Naive thymus-derived CD8-positive, alpha-beta T cell (primary cell): ENCODE measurements around the gene MGAT4C. TPM values are rescaled to one million over a fixed set of nuclear protein-coding genes. Genes with fewer than 3 reads are reported as not detected.

ENCODE experiments used
- ATAC-seq, 2 donors: fragments of 150-1000 bp; cut with Tn5 transposase in 1 of 2; sonication (Bioruptor Pico), chemical (Tn5 transposase) in 1 of 2; 1 replicate in 1 of 2; 2 replicates in 1 of 2; pipeline ENCODE4 v1.10.0; 2021; ENCODE audit warnings: mild to moderate bottlenecking in 2 of 2, moderate library complexity in 2 of 2
- POLR2A ChIA-PET: fragments of 350-600 bp; sonication (Branson Sonifier 250); formaldehyde crosslinking; loops from one replicate; lab custom pipeline; 2021; ENCODE audit warnings: antibody characterized with exemption; lab: Charles Lee
- DNase-seq, 10 donors: peaks; one replicate each; pipeline versions ENCODE4 v3.0.0 to v3.0.0-alpha.2; 2020 to 2022
- H3K27ac Mint-ChIP-seq, 10 donors: one replicate each; pipeline ENCODE4 v1.8.0; 2020 to 2022; ENCODE audit warnings: mild to moderate bottlenecking in 10 of 10, mixed read lengths in 10 of 10, moderate library complexity in 4 of 10, inconsistent platforms in 1 of 10
- H3K27me3 Mint-ChIP-seq, 5 donors: one replicate each; pipeline ENCODE4 v1.8.0; 2021 to 2022; ENCODE audit warnings: mixed read lengths in 5 of 5
- H3K36me3 Mint-ChIP-seq, 3 donors: one replicate each; pipeline ENCODE4 v1.8.0; 2020 to 2022; ENCODE audit warnings: mixed read lengths in 3 of 3, mild to moderate bottlenecking in 2 of 3, inconsistent platforms in 1 of 3
- H3K4me1 Mint-ChIP-seq, 4 donors: one replicate each; pipeline ENCODE4 v1.8.0; 2021 to 2022; ENCODE audit warnings: mixed read lengths in 4 of 4
- H3K4me3 Mint-ChIP-seq, 10 donors: one replicate each; pipeline ENCODE4 v1.8.0; 2020 to 2022; ENCODE audit warnings: mild to moderate bottlenecking in 10 of 10, mixed read lengths in 10 of 10, moderate library complexity in 6 of 10, inconsistent platforms in 1 of 10
- H3K9me3 Mint-ChIP-seq, 9 donors: one replicate each; pipeline ENCODE4 v1.8.0; 2020 to 2022; ENCODE audit warnings: mixed read lengths in 9 of 9, mild to moderate bottlenecking in 3 of 9, inconsistent platforms in 1 of 9, moderate library complexity in 1 of 9
- polyA plus RNA-seq, 3 donors: library from polyadenylated mRNA; unstranded; fragments of 300-500 nt; fragmentation: Illumina TruSeq; gene quantifications; one replicate each; pipeline ENCODE4 v1.2.3, GENCODE V29; 2021
- total RNA-seq, 8 experiments: library from RNA in 2 of 8; stranded (reverse) in 2 of 8; gene quantifications; one replicate each; pipeline ENCODE4 v1.2.3 and lab custom pipeline; 2021 to 2026

The MGAT4C gene
- total and polyA plus RNA-seq, 5 experiments from 2014 or later: not detected

- DNase-seq (no peak), ATAC-seq (no peak)
- POLR2A ChIA-PET: no interaction called here
- Mint-ChIP-seq H3K27ac (no peak overlapping the region), H3K4me3 (no peak overlapping the region), H3K36me3 (no peaks in the 10 kb centered on the region), H3K4me1 (no peaks in the 10 kb centered on the region), H3K27me3 (no peaks in the 10 kb centered on the region), H3K9me3 (peaks cover 0 to 3% (median 0%) of the 10 kb centered on the region in 9 donors)
These were observed 943 bp upstream of the MGAT4C start for GRCh38 chr12:86257134-86257533.

GRCh38 chr12:86254399-86255107 lies 1.6 kb downstream of the MGAT4C start:
- Mint-ChIP-seq H3K27me3 (no peaks in the 10 kb centered on the region), H3K4me3 (no peak overlapping the region), H3K27ac (no peak overlapping the region), H3K9me3 (peaks cover 0 to 9% (median 0%) of the 10 kb centered on the region in 9 donors), H3K36me3 (no peaks in the 10 kb centered on the region), H3K4me1 (no peaks in the 10 kb centered on the region)
- ATAC-seq: no peak
- POLR2A ChIA-PET: no interaction called here
- no peak for DNase-seq

DNA sequence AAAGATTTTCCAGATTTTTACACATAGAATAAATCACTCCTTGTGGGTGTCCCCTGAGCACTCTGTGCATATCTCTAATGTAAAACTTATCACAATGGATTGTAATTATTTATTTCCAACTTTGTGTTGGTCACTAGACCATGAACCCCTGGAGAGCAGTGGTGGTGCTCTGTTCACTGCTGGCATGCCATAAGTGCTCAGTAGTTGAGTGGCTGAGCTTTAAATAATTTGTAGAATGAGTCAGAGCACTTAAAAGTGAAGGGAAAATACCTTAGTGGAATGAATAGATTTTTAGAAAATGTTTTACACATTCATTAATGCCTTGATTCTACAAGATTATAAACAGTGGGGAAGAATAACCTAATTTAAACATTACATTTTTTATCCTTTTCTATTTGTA lies 6.3 kb downstream of the MGAT4C start:
- no peaks in the 10 kb centered on the region for H3K36me3 Mint-ChIP-seq
- ATAC-seq (no peak), DNase-seq (no peak)
- H3K27me3 Mint-ChIP-seq: no peaks in the 10 kb centered on the region
- no peak overlapping the region for H3K27ac Mint-ChIP-seq
- no peaks in the 10 kb centered on the region for H3K4me1 Mint-ChIP-seq
- peaks cover 0 to 9% (median 0%) of the 10 kb centered on the region in 9 donors for H3K9me3 Mint-ChIP-seq
- POLR2A ChIA-PET: no interaction called here
- no peak overlapping the region for H3K4me3 Mint-ChIP-seq

GRCh38 chr12:86249276-86249675 lies 6.9 kb downstream of the MGAT4C start:
- no peaks in the 10 kb centered on the region for H3K4me1 Mint-ChIP-seq
- POLR2A ChIA-PET: no interaction called here
- no peak overlapping the region for H3K27ac Mint-ChIP-seq
- ATAC-seq: no peak
- no peak overlapping the region for H3K4me3 Mint-ChIP-seq
- H3K9me3 Mint-ChIP-seq: peaks cover 0 to 9% (median 0%) of the 10 kb centered on the region in 9 donors
- no peaks in the 10 kb centered on the region for H3K36me3 Mint-ChIP-seq
- no peak for DNase-seq
- no peaks in the 10 kb centered on the region for H3K27me3 Mint-ChIP-seq

- no peaks in the 10 kb centered on the region for H3K27me3 Mint-ChIP-seq
- ATAC-seq (no peak), DNase-seq (no peak)
- H3K36me3 Mint-ChIP-seq: no peaks in the 10 kb centered on the region
- POLR2A ChIA-PET: no interaction called here
- no peak overlapping the region for H3K4me3 Mint-ChIP-seq
- H3K27ac Mint-ChIP-seq: no peak overlapping the region
- peaks cover 0 to 9% (median 0%) of the 10 kb centered on the region in 9 donors for H3K9me3 Mint-ChIP-seq
- H3K4me1 Mint-ChIP-seq: no peaks in the 10 kb centered on the region
These were observed 8.3 kb downstream of the MGAT4C start for GRCh38 chr12:86247871-86248270.

DNA sequence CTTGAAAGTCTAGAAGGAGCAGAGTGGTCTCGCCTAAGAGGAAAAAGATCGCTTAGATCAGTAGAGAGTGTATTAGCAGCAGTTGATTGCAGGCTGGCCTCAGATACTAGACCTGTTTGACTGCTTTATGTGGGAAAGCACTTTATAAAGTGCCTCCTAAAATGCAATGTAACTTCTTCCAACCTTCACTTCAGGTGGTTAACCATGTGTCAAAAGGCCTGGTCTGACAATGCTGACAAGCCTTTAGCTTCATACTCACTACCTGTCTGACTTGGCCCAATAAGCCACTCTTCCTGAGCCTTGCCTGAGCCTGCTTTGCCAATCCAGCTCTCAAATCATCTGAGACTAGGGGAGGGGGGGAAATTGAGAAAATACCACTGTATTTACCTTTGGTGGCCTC lies 14.6 kb downstream of the MGAT4C start:
- H3K27me3 Mint-ChIP-seq: no peaks in the 10 kb centered on the region
- H3K36me3 Mint-ChIP-seq: no peaks in the 10 kb centered on the region
- peaks cover 0 to 14% (median 0%) of the 10 kb centered on the region in 9 donors for H3K9me3 Mint-ChIP-seq
- POLR2A ChIA-PET: no interaction called here
- no peak for DNase-seq
- no peaks in the 10 kb centered on the region for H3K4me1 Mint-ChIP-seq
- H3K27ac Mint-ChIP-seq: peak overlapping the region in 1 of 10 donors; percentile 29
- no peak overlapping the region for H3K4me3 Mint-ChIP-seq
- no peak for ATAC-seq

GRCh38 chr12:86234316-86234855 lies 21.8 kb downstream of the MGAT4C start:
- Mint-ChIP-seq H3K4me3 (no peak overlapping the region), H3K36me3 (no peaks in the 10 kb centered on the region), H3K4me1 (no peaks in the 10 kb centered on the region), H3K27me3 (no peaks in the 10 kb centered on the region), H3K27ac (no peak overlapping the region), H3K9me3 (peaks cover 0 to 13% (median 0%) of the 10 kb centered on the region in 9 donors)
- DNase-seq: no peak
- POLR2A ChIA-PET: no interaction called here
- ATAC-seq: no peak

- Mint-ChIP-seq H3K36me3 (no peaks in the 10 kb centered on the region), H3K27me3 (no peaks in the 10 kb centered on the region), H3K4me1 (no peaks in the 10 kb centered on the region), H3K4me3 (no peak overlapping the region), H3K27ac (no peak overlapping the region), H3K9me3 (peaks cover 0 to 20% (median 0%) of the 10 kb centered on the region in 9 donors)
- no peak for ATAC-seq
- POLR2A ChIA-PET: no interaction called here
- DNase-seq: no peak
These were observed 23.1 kb downstream of the MGAT4C start for GRCh38 chr12:86233126-86233525.

DNA sequence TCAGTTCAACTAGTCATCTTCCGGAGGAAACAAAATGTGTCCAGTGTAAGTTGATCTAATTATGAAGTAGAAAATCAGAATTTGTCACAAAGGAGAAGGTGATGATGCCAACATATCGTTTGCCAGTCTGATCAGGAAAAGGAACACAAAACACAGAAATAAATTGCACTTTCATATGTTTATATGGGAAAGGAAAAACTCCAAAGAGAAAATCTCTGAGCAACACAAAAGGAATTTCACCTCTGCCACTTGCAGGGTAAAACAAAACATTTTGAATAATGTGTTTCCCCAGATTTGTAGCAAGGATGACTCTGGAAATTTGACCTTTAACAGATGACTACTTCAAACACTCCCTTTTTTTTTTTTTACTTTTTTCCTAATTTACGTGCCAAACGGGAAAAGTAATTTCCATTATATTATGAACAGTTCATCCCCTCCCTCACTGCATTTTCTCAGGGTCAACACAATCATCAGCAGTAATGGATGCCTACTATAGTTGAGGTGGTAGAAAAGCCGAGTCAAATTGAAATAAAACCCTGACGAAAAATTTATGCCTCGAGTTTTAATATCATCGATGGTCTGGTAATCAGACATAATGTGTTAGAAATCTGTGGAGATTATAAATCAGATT lies 25.6 kb downstream of the MGAT4C start:
- Mint-ChIP-seq H3K27me3 (no peaks in the 10 kb centered on the region), H3K27ac (no peak overlapping the region), H3K9me3 (peaks cover 0 to 40% (median 2%) of the 10 kb centered on the region in 9 donors), H3K36me3 (no peaks in the 10 kb centered on the region), H3K4me1 (no peaks in the 10 kb centered on the region), H3K4me3 (no peak overlapping the region)
- no peak for ATAC-seq
- POLR2A ChIA-PET: no interaction called here
- DNase-seq: no peak

- no peaks in the 10 kb centered on the region for H3K27me3 Mint-ChIP-seq
- H3K4me3 Mint-ChIP-seq: no peak overlapping the region
- no peak overlapping the region for H3K27ac Mint-ChIP-seq
- POLR2A ChIA-PET: no interaction called here
- ATAC-seq (no peak), DNase-seq (no peak)
- no peaks in the 10 kb centered on the region for H3K4me1 Mint-ChIP-seq
- peaks cover 2 to 41% (median 6%) of the 10 kb centered on the region in 9 donors for H3K9me3 Mint-ChIP-seq
- H3K36me3 Mint-ChIP-seq: no peaks in the 10 kb centered on the region
These were observed 26.4 kb downstream of the MGAT4C start for GRCh38 chr12:86229772-86230171.

- no peak overlapping the region for H3K27ac Mint-ChIP-seq
- POLR2A ChIA-PET: no interaction called here
- no peaks in the 10 kb centered on the region for H3K4me1 Mint-ChIP-seq
- peaks cover 0 to 46% (median 8%) of the 10 kb centered on the region in 9 donors for H3K9me3 Mint-ChIP-seq
- ATAC-seq (no peak), DNase-seq (no peak)
- no peaks in the 10 kb centered on the region for H3K27me3 Mint-ChIP-seq
- H3K4me3 Mint-ChIP-seq: no peak overlapping the region
- no peaks in the 10 kb centered on the region for H3K36me3 Mint-ChIP-seq
These were observed 27.5 kb downstream of the MGAT4C start for GRCh38 chr12:86228656-86229055.

DNA sequence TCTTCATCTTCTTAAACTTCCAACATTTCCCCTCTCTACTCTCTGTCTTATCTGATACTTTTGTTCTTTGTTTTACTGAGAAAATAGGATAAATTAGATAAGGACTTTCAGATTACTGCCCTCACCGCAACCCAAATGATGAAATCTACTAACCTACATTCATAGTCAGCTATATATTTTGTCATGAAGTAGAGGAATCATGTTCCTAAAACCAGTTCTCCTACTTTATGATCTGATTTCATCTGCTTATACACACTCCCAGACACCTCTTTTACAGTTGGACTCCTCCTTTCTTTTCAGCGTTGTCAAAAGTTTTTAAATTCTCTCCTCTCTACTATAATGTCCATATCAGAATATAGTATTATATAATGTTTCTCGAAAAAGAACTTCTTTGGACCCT lies 29.7 kb downstream of the MGAT4C start:
- Mint-ChIP-seq H3K27me3 (no peaks in the 10 kb centered on the region), H3K27ac (no peak overlapping the region), H3K36me3 (no peaks in the 10 kb centered on the region), H3K4me1 (no peaks in the 10 kb centered on the region), H3K4me3 (no peak overlapping the region), H3K9me3 (peaks cover 0 to 61% (median 8%) of the 10 kb centered on the region in 9 donors)
- POLR2A ChIA-PET: no interaction called here
- no peak for DNase-seq
- no peak for ATAC-seq

GRCh38 chr12:86216591-86216990 lies 39.6 kb downstream of the MGAT4C start:
- POLR2A ChIA-PET: no interaction called here
- Mint-ChIP-seq H3K36me3 (no peaks in the 10 kb centered on the region), H3K4me1 (no peaks in the 10 kb centered on the region), H3K4me3 (no peak overlapping the region), H3K9me3 (peaks cover 0 to 23% (median 4%) of the 10 kb centered on the region in 9 donors), H3K27ac (no peak overlapping the region), H3K27me3 (no peaks in the 10 kb centered on the region)
- ATAC-seq (no peak), DNase-seq (no peak)
